Measurements from ENCODE around the gene CD36.

GRCh38 chr7:80705130-80705781 is 66.8 kb downstream of the CD36 start:
- no peak for TF ChIP-seq CTCF (IDR thresholded peaks at IDR 0.05 in 4 of 5, conservative IDR thresholded peaks at IDR 0.05 in 1 of 5)
- TF ChIP-seq POLR2A (IDR thresholded peaks at IDR 0.05), result no peak

All from gastrocnemius medialis (tissue), 4 donors.